Measurements from ENCODE around the gene FMNL2. TPM values are rescaled to one million over a fixed set of nuclear protein-coding genes. Genes with fewer than 3 reads are reported as not detected.

The FMNL2 gene
- polyA plus RNA-seq, 3 donors = 86.0 to 102 (median 99.9) TPM

GRCh38 chr2:152421521-152422370 lies 86.8 kb downstream of the FMNL2 start:
- DNase-seq = no peak

GRCh38 chr2:152423684-152424083 lies 88.7 kb downstream of the FMNL2 start:
- no peak for DNase-seq

GRCh38 chr2:152425765-152426727 lies 91.1 kb downstream of the FMNL2 start:
- no peak for DNase-seq

GRCh38 chr2:152426801-152427200 lies 91.8 kb downstream of the FMNL2 start:
- DNase-seq = no peak

GRCh38 chr2:152427902-152428301 lies 92.9 kb downstream of the FMNL2 start:
- DNase-seq = no peak

- no peak for DNase-seq
Measured at GRCh38 chr2:152428800-152429582, 94.0 kb downstream of the FMNL2 start.

GRCh38 chr2:152430876-152431275 lies 95.9 kb downstream of the FMNL2 start:
- no peak for DNase-seq

- DNase-seq = no peak
Measured at GRCh38 chr2:152431370-152432098, 96.6 kb downstream of the FMNL2 start.

- DNase-seq = no peak
Measured at GRCh38 chr2:152432206-152432653, 97.3 kb downstream of the FMNL2 start.

- DNase-seq = no peak
Measured at GRCh38 chr2:152432765-152433164, 97.8 kb downstream of the FMNL2 start.

- DNase-seq = no peak
Measured at GRCh38 chr2:152433289-152433688, 98.3 kb downstream of the FMNL2 start.

GRCh38 chr2:152433791-152434190 lies 98.8 kb downstream of the FMNL2 start:
- no peak for DNase-seq

- DNase-seq = no peak
Measured at GRCh38 chr2:152434395-152435182, 99.6 kb downstream of the FMNL2 start.

- no peak for DNase-seq
Measured at GRCh38 chr2:152436148-152436547, 101.2 kb downstream of the FMNL2 start.

- no peak for DNase-seq
Measured at GRCh38 chr2:152437276-152438108, 102.5 kb downstream of the FMNL2 start.

- DNase-seq = no peak
Measured at GRCh38 chr2:152440049-152440448, 105.1 kb downstream of the FMNL2 start.

- no peak for DNase-seq
Measured at GRCh38 chr2:152440460-152440859, 105.5 kb downstream of the FMNL2 start.

GRCh38 chr2:152441961-152442360 lies 107.0 kb downstream of the FMNL2 start:
- DNase-seq = no peak

- no peak for DNase-seq
Measured at GRCh38 chr2:152443771-152444170, 108.8 kb downstream of the FMNL2 start.

All from renal pelvis (tissue), 4 donors.